DOHH2 (cell line): ENCODE results near the gene MAG.

Experiments used
- CTCF ChIP-seq: fragments of 200-600 bp; sonication (generic); IDR thresholded peaks from one replicate; pipeline ENCODE4 v1.5.1; 2014; ENCODE audit warnings: antibody characterized with exemption, mild to moderate bottlenecking, low read depth, low read length; ENCODE audit not compliant: poor library complexity, severe bottlenecking
- EZH2phosphoT487 ChIP-seq: fragments of 200-600 bp; sonication (generic); IDR thresholded peaks from 2 replicates; pipeline ENCODE4 v1.6.1; 2017; ENCODE audit warnings: borderline replicate concordance, mild to moderate bottlenecking, antibody characterized with exemption, low read length, moderate library complexity, mixed read lengths

DNA sequence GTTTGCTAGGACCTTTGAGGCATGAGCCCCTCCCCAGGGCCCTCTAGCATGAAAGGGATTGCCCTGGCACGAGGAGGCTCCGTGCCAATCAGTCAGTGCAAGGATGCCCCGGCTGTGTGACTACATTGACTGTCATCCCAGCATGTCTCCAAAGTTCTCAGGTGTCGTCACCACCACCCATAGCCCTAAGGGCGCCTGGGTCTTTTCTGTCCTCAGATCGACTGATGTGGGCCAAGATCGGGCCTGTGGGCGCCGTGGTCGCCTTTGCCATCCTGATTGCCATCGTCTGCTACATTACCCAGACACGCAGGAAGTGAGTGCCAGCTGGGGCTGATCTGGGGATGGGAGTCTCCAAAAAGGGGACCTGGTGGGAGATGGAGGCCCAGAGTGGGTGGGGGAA, 18.4 kb downstream of the MAG start:
- TF ChIP-seq CTCF = no peak
- TF ChIP-seq EZH2phosphoT487 = no peak
